ENCODE data around the gene VTCN1.

GRCh38 chr1:117213046-117213445 lies 2.3 kb upstream of the VTCN1 start:
- TF ChIP-seq CTCF (IDR thresholded peaks at IDR 0.05; ENCODE audit: low read length), result no peak
- no peak for TF ChIP-seq EZH2phosphoT487 (IDR thresholded peaks at IDR 0.05; ENCODE audit: low read length)
- no peak for TF ChIP-seq EZH2 (optimal IDR thresholded peaks at IDR 0.05; ENCODE audit: low read depth, low read length)
